HG03378 (cell line): ENCODE results near the gene ULBP2.
"Not testable (repeated sequence)": the region's sequence is repeated elsewhere in the genome, so short reads cannot be mapped to it uniquely, and the experiment has no call there.

Experiments
- ATAC-seq: cut with Tn5 transposase; IDR thresholded peaks from one replicate; pipeline ENCODE4 v1.9.1; 2021; ENCODE audit warnings: mild to moderate bottlenecking, moderate library complexity; ENCODE audit not compliant: unreplicated experiment

The ULBP2 gene

GRCh38 chr6:149925974-149926777 lies 15.6 kb upstream of the ULBP2 start:
- ATAC-seq: no peak

GRCh38 chr6:149927025-149927424 lies 14.8 kb upstream of the ULBP2 start:
- not testable (repeated sequence) for ATAC-seq

- ATAC-seq: no peak
These were observed 12.4 kb upstream of the ULBP2 start for GRCh38 chr6:149929422-149929821.

- no peak for ATAC-seq
These were observed 10.3 kb upstream of the ULBP2 start for GRCh38 chr6:149931501-149931900.

GRCh38 chr6:149933036-149933435 lies 8.8 kb upstream of the ULBP2 start:
- no peak for ATAC-seq

GRCh38 chr6:149933461-149933860 lies 8.4 kb upstream of the ULBP2 start:
- no peak for ATAC-seq

GRCh38 chr6:149934249-149935156 lies 7.3 kb upstream of the ULBP2 start:
- ATAC-seq: no peak

GRCh38 chr6:149935246-149935645 lies 6.6 kb upstream of the ULBP2 start:
- no peak for ATAC-seq

GRCh38 chr6:149935668-149936067 lies 6.1 kb upstream of the ULBP2 start:
- no peak for ATAC-seq

GRCh38 chr6:149936743-149937142 lies 5.1 kb upstream of the ULBP2 start:
- no peak for ATAC-seq

- not testable (repeated sequence) for ATAC-seq
These were observed 3.7 kb upstream of the ULBP2 start for GRCh38 chr6:149938013-149938570.

GRCh38 chr6:149938571-149939355 lies 3.1 kb upstream of the ULBP2 start:
- peak; percentile 77 for ATAC-seq

- ATAC-seq: no peak
These were observed 2.5 kb upstream of the ULBP2 start for GRCh38 chr6:149939356-149939648.

GRCh38 chr6:149939909-149940671 lies 1.7 kb upstream of the ULBP2 start:
- no peak for ATAC-seq

GRCh38 chr6:149940672-149940982 lies 1.2 kb upstream of the ULBP2 start:
- no peak for ATAC-seq

GRCh38 chr6:149942461-149942829 lies 631 bp downstream of the ULBP2 start:
- no peak for ATAC-seq

- not testable (repeated sequence) for ATAC-seq
These were observed 1.5 kb downstream of the ULBP2 start for GRCh38 chr6:149943321-149943720.

- not testable (repeated sequence) for ATAC-seq
These were observed 3.5 kb downstream of the ULBP2 start for GRCh38 chr6:149945276-149945675.

- not testable (repeated sequence) for ATAC-seq
These were observed 4.8 kb downstream of the ULBP2 start for GRCh38 chr6:149946631-149947030.

GRCh38 chr6:149947533-149947932 lies 5.7 kb downstream of the ULBP2 start:
- ATAC-seq: not testable (repeated sequence)
